ENCODE data around the gene PRSS8.

PRSS8 gene

GRCh38 chr16:31092330-31092729 is 43.2 kb downstream of the PRSS8 start:
- Histone ChIP-seq H3K36me3 (ENCODE audit: control insufficient read depth, insufficient read depth, low read length) (no peaks in the 10 kb centered on the region), H3K4me3 (ENCODE audit: low read depth, low read length) (no peak overlapping the region), H3K4me2 (ENCODE audit: low read length) (no peak overlapping the region), H2AFZ (no peak overlapping the region), H3K9ac (no peak overlapping the region), H3K27ac (no peak overlapping the region), H3K4me1 (no peaks in the 10 kb centered on the region), H3K79me2 (no peaks in the 10 kb centered on the region), H3K27me3 (ENCODE audit: control insufficient read depth, insufficient read depth, low read length) (no peaks in the 10 kb centered on the region), H3K9me3 (ENCODE audit: control insufficient read depth, low read length) (no peaks in the 10 kb centered on the region)
- no peak for TF ChIP-seq CTCF (IDR thresholded peaks at IDR 0.05)

- H3K4me2 ChIP-seq (ENCODE audit: low read length), result no peak overlapping the region
- H2AFZ ChIP-seq, result no peak overlapping the region
- TF ChIP-seq CTCF (IDR thresholded peaks at IDR 0.05), result no peak
- no peaks in the 10 kb centered on the region for H3K79me2 ChIP-seq
- H3K27ac ChIP-seq, result no peak overlapping the region
- H3K27me3 ChIP-seq (ENCODE audit: control insufficient read depth, insufficient read depth, low read length), result no peaks in the 10 kb centered on the region
- no peaks in the 10 kb centered on the region for H3K9me3 ChIP-seq (ENCODE audit: control insufficient read depth, low read length)
- H3K4me3 ChIP-seq (ENCODE audit: low read depth, low read length), result no peak overlapping the region
- H3K4me1 ChIP-seq, result no peaks in the 10 kb centered on the region
- H3K9ac ChIP-seq, result no peak overlapping the region
- no peaks in the 10 kb centered on the region for H3K36me3 ChIP-seq (ENCODE audit: control insufficient read depth, insufficient read depth, low read length)
Measured at GRCh38 chr16:31090540-31090939, 45.0 kb downstream of the PRSS8 start.

GRCh38 chr16:31089199-31089598 is 46.3 kb downstream of the PRSS8 start:
- Histone ChIP-seq H3K79me2 (no peaks in the 10 kb centered on the region), H3K9me3 (ENCODE audit: control insufficient read depth, low read length) (no peaks in the 10 kb centered on the region), H2AFZ (no peak overlapping the region), H3K4me3 (ENCODE audit: low read depth, low read length) (no peak overlapping the region), H3K27ac (no peak overlapping the region), H3K36me3 (ENCODE audit: control insufficient read depth, insufficient read depth, low read length) (no peaks in the 10 kb centered on the region), H3K4me1 (no peaks in the 10 kb centered on the region), H3K4me2 (ENCODE audit: low read length) (no peak overlapping the region), H3K9ac (no peak overlapping the region), H3K27me3 (ENCODE audit: control insufficient read depth, insufficient read depth, low read length) (no peaks in the 10 kb centered on the region)
- no peak for TF ChIP-seq CTCF (IDR thresholded peaks at IDR 0.05)

GRCh38 chr16:31088459-31089183 is 46.9 kb downstream of the PRSS8 start, which contains the start of gene PRSS53:
Gene PRSS53, minus strand, starts transcription at chr16:31088943. Its CDS starts 134 bp downstream, at chr16:31088809.
- Histone ChIP-seq H3K4me2 (ENCODE audit: low read length) (no peak within 1 kb of the TSS), H2AFZ (no peak within 1 kb of the TSS), H3K36me3 (ENCODE audit: control insufficient read depth, insufficient read depth, low read length) (no peaks in the 10 kb centered on the region), H3K9ac (no peak within 1 kb of the TSS), H3K79me2 (no peaks in the 10 kb centered on the region), H3K9me3 (ENCODE audit: control insufficient read depth, low read length) (no peaks in the 10 kb centered on the region), H3K4me1 (no peaks in the 10 kb centered on the region), H3K27ac (no peak within 1 kb of the TSS), H3K4me3 (ENCODE audit: low read depth, low read length) (no peak within 1 kb of the TSS), H3K27me3 (ENCODE audit: control insufficient read depth, insufficient read depth, low read length) (no peaks in the 10 kb centered on the region)
- TF ChIP-seq CTCF (IDR thresholded peaks at IDR 0.05), result no peak

GRCh38 chr16:31087971-31088370 is 47.6 kb downstream of the PRSS8 start:
- Histone ChIP-seq H3K36me3 (ENCODE audit: control insufficient read depth, insufficient read depth, low read length) (no peaks in the 10 kb centered on the region), H3K9me3 (ENCODE audit: control insufficient read depth, low read length) (no peaks in the 10 kb centered on the region), H3K4me3 (ENCODE audit: low read depth, low read length) (no peak overlapping the region), H2AFZ (no peak overlapping the region), H3K4me1 (no peaks in the 10 kb centered on the region), H3K27ac (no peak overlapping the region), H3K79me2 (no peaks in the 10 kb centered on the region), H3K27me3 (ENCODE audit: control insufficient read depth, insufficient read depth, low read length) (no peaks in the 10 kb centered on the region), H3K9ac (no peak overlapping the region), H3K4me2 (ENCODE audit: low read length) (no peak overlapping the region)
- no peak for TF ChIP-seq CTCF (IDR thresholded peaks at IDR 0.05)
